Measurements from ENCODE around the gene RUNX1. TPM values are rescaled to one million over a fixed set of nuclear protein-coding genes. Genes with fewer than 3 reads are reported as not detected.

The RUNX1 gene
- total RNA-seq, 1 experiment from 2014 or later = 0.52 TPM

GRCh38 chr21:35025206-35026152 lies 23.6 kb downstream of the RUNX1 start:
- POLR2A ChIA-PET (ENCODE audit: low non-redundant PET) = no interaction called here

GRCh38 chr21:35024513-35024912 lies 24.6 kb downstream of the RUNX1 start:
- Histone ChIP-seq H3K4me1 (ENCODE audit: insufficient read depth, low read length, poor library complexity, severe bottlenecking) (no peaks in the 10 kb centered on the region), H3K27ac (ENCODE audit: low read depth, low read length, poor library complexity, severe bottlenecking) (no peak overlapping the region), H3K4me3 (ENCODE audit: low read depth, low read length, poor library complexity, severe bottlenecking) (no peak overlapping the region), H3K27me3 (replicated peaks; ENCODE audit: insufficient read depth, low read depth, low read length, poor library complexity) (peaks cover 3% of the 10 kb centered on the region), H3K36me3 (ENCODE audit: insufficient read depth, low read length, poor library complexity, severe bottlenecking) (no peaks in the 10 kb centered on the region), H3K9me3 (ENCODE audit: low read depth, low read length, poor library complexity, severe bottlenecking) (no peaks in the 10 kb centered on the region)
- no peak for DNase-seq (ENCODE audit: low spot score)
- no TSS peak for BruUV-seq (replicated peaks)
- no peak for TF ChIP-seq EZH2 (IDR thresholded peaks at IDR 0.05; ENCODE audit: borderline replicate concordance, low read depth, low read length, poor library complexity, severe bottlenecking)
- TF ChIP-seq CTCF (conservative IDR thresholded peaks at IDR 0.05; ENCODE audit: low read depth, low read length) = no peak
- ChIA-PET CTCF (no interaction called here), POLR2A (ENCODE audit: low non-redundant PET) (no interaction called here)
- intact Hi-C loops (cut with micrococcal nuclease; ENCODE audit: unreplicated experiment) = no loop called here

More at GRCh38 chr21:35025206-35026152, 23.6 kb downstream of the RUNX1 start:
- BruUV-seq (replicated peaks) = no TSS peak
- Histone ChIP-seq H3K4me3 (ENCODE audit: low read depth, low read length, poor library complexity, severe bottlenecking) (no peak overlapping the region), H3K4me1 (ENCODE audit: insufficient read depth, low read length, poor library complexity, severe bottlenecking) (no peaks in the 10 kb centered on the region), H3K27me3 (replicated peaks; ENCODE audit: insufficient read depth, low read depth, low read length, poor library complexity) (peaks cover 3% of the 10 kb centered on the region), H3K27ac (ENCODE audit: low read depth, low read length, poor library complexity, severe bottlenecking) (no peak overlapping the region), H3K9me3 (ENCODE audit: low read depth, low read length, poor library complexity, severe bottlenecking) (no peaks in the 10 kb centered on the region), H3K36me3 (ENCODE audit: insufficient read depth, low read length, poor library complexity, severe bottlenecking) (no peaks in the 10 kb centered on the region)
- CTCF ChIA-PET = no interaction called here
- no peak for TF ChIP-seq CTCF (conservative IDR thresholded peaks at IDR 0.05; ENCODE audit: low read depth, low read length)
- TF ChIP-seq EZH2 (IDR thresholded peaks at IDR 0.05; ENCODE audit: borderline replicate concordance, low read depth, low read length, poor library complexity, severe bottlenecking) = no peak
- DNase-seq (ENCODE audit: low spot score) = no peak
- intact Hi-C loops (cut with micrococcal nuclease; ENCODE audit: unreplicated experiment) = no loop called here

GRCh38 chr21:35024071-35024420 lies 25.1 kb downstream of the RUNX1 start:
- Histone ChIP-seq H3K27ac (ENCODE audit: low read depth, low read length, poor library complexity, severe bottlenecking) (no peak overlapping the region), H3K9me3 (ENCODE audit: low read depth, low read length, poor library complexity, severe bottlenecking) (no peaks in the 10 kb centered on the region), H3K4me1 (ENCODE audit: insufficient read depth, low read length, poor library complexity, severe bottlenecking) (no peaks in the 10 kb centered on the region), H3K4me3 (ENCODE audit: low read depth, low read length, poor library complexity, severe bottlenecking) (no peak overlapping the region), H3K36me3 (ENCODE audit: insufficient read depth, low read length, poor library complexity, severe bottlenecking) (no peaks in the 10 kb centered on the region), H3K27me3 (replicated peaks; ENCODE audit: insufficient read depth, low read depth, low read length, poor library complexity) (peaks cover 3% of the 10 kb centered on the region)
- POLR2A ChIA-PET (ENCODE audit: low non-redundant PET) = no interaction called here
- CTCF ChIA-PET = no interaction called here
- BruUV-seq (replicated peaks) = no TSS peak
- intact Hi-C loops (cut with micrococcal nuclease; ENCODE audit: unreplicated experiment) = no loop called here
- TF ChIP-seq CTCF (conservative IDR thresholded peaks at IDR 0.05; ENCODE audit: low read depth, low read length) (no peak), EZH2 (IDR thresholded peaks at IDR 0.05; ENCODE audit: borderline replicate concordance, low read depth, low read length, poor library complexity, severe bottlenecking) (no peak)
- no peak for DNase-seq (ENCODE audit: low spot score)

All from A673 (cell line).